Suprapubic skin (tissue), 4 donors: ENCODE results near the gene PRSS33.

Experiments used
- CTCF ChIP-seq, 2 donors: fragments of 200-600 bp in 1 of 2; fragments of 450-650 bp in 1 of 2; sonication (generic) in 1 of 2; IDR thresholded peaks; one replicate each; pipeline ENCODE4 v1.5.1; 2016 to 2019; ENCODE audit warnings: antibody characterized with exemption in 2 of 2, mild to moderate bottlenecking in 1 of 2, moderate library complexity in 1 of 2
- EP300 ChIP-seq: sonication (generic); formaldehyde crosslinking; IDR thresholded peaks from one replicate; pipeline ENCODE4 v1.6.1; 2017; ENCODE audit warnings: antibody characterized with exemption
- POLR2A ChIP-seq, 2 donors: fragments of 450-650 bp; IDR thresholded peaks; one replicate each; pipeline ENCODE4 v1.6.1; 2017; ENCODE audit warnings: antibody characterized with exemption in 2 of 2, mild to moderate bottlenecking in 2 of 2, moderate library complexity in 2 of 2
- POLR2AphosphoS5 ChIP-seq, 3 donors: sonication (generic); formaldehyde crosslinking; IDR thresholded peaks; one replicate each; pipeline ENCODE4 v1.6.1; 2017; ENCODE audit warnings: antibody characterized with exemption in 3 of 3

- TF ChIP-seq CTCF (IDR thresholded peaks at IDR 0.05) (no peak), EP300 (no peak), POLR2A (IDR thresholded peaks at IDR 0.05) (no peak), POLR2AphosphoS5 (IDR thresholded peaks at IDR 0.05) (no peak)
Observed at GRCh38 chr16:2739625-2740430, 47.5 kb downstream of the PRSS33 start.
